SH-SY5Y (cell line): ENCODE measurements around the gene PIK3C2G.

Experiments
- GATA2 ChIP-seq: IDR thresholded peaks from 2 replicates; pipeline ENCODE4 v1.6.1; 2011; ENCODE audit warnings: mild to moderate bottlenecking, low read depth, low read length
- GATA3 ChIP-seq: IDR thresholded peaks from 2 replicates; pipeline ENCODE4 v1.6.1; 2011; ENCODE audit warnings: low read depth, mild to moderate bottlenecking, low read length, moderate library complexity

DNA sequence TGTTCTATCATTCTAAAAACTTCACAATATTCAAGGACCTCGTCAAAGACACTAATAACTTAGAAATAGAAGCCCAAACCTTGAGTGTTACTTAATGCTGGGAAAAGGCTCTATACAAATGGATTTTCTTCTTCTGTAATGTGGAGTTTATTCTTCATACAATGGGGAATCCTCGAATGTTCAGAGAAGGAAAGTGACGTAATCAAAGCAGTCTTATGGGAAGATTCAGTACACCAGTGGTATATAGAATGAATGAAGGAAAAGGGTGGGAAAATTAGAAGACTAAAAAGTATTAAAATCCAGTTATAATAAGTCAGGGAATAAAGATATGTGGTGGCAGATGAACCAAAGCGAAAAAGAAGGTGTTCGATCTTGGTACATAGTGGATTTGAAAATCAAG, 370.0 kb downstream of the PIK3C2G start:
- TF ChIP-seq GATA3 (no peak), GATA2 (no peak)
